ENCODE data around the gene SPRING1.

SPRING1 gene

DNA sequence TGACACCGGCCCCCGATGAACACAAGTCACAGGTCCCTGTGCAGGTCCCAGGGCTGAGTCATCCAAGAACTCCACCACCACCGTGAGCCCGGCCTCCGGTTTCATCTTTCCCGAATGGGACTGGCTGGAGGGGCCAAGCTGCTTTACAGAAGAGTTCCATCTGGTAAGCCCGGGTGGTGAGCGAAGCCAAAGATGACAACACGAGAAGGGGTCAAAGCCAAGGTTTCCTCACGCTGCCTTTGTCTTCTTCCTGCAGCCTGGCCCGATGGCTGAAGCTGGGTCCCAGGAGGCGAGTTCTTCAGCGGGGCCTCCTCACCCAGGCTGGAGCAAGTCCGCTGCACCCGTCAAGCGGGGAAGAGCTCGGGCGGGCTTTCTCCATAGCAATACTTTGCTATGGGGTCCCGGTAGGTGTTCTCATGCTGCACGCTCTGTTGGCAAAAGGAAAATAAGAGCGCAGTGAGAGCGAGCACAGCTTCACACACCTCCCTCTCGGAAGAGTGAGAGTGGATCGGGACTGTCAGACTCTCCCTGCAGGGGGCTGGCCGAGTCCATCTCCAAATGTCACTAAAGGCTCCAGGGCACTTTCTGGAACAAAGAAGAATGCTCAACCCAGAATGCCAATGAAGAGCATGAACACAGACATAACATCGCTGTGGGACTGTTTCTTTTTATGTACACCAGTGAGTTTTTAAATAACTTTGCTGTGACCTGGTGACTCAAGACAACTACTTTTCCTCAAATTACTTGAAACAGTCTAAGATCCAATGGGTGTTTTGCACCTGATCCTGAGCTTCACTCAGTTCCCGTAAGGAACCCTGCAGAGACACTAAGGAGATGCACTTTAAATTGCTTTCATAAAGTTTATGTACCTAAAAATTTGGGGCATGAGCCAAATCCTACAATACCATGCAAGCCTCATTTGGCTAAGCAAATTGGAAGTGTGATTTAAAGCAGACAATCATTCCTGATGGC lies 20.1 kb downstream of the SPRING1 start:
- TF ChIP-seq, protein P1, sequence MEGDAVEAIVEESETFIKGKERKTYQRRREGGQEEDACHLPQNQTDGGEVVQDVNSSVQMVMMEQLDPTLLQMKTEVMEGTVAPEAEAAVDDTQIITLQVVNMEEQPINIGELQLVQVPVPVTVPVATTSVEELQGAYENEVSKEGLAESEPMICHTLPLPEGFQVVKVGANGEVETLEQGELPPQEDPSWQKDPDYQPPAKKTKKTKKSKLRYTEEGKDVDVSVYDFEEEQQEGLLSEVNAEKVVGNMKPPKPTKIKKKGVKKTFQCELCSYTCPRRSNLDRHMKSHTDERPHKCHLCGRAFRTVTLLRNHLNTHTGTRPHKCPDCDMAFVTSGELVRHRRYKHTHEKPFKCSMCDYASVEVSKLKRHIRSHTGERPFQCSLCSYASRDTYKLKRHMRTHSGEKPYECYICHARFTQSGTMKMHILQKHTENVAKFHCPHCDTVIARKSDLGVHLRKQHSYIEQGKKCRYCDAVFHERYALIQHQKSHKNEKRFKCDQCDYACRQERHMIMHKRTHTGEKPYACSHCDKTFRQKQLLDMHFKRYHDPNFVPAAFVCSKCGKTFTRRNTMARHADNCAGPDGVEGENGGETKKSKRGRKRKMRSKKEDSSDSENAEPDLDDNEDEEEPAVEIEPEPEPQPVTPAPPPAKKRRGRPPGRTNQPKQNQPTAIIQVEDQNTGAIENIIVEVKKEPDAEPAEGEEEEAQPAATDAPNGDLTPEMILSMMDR (IDR thresholded peaks at IDR 0.05; ENCODE audit: control insufficient read depth, extremely low read depth, insufficient read depth): no peak
- no peak for DNase-seq (ENCODE audit: low read depth)
- no peak overlapping the region for H3K4me3 ChIP-seq (ENCODE audit: low read depth, low read length)

DNA sequence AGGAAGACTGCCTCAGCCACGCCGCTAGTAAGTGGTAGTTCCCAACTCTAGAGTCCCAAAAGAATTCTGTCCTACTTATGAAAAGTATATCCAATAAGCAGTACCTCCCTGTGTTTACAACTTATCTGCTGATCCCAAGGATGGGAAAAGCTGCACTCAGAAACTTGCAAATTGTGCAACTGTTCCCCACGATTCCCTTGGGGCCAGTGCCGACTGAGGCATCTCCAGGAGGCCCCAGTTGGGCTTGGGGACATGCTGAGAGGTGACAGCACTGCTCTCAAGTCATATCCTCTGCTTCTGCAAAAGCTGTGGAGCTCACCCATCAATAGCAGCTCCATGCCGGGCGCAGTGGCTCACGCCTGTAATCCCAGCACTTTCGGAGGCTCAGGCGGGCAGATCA lies 23.7 kb downstream of the SPRING1 start:
- no peak overlapping the region for H3K4me3 ChIP-seq (ENCODE audit: low read depth, low read length)
- no peak for DNase-seq (ENCODE audit: low read depth)
- TF ChIP-seq, protein P1 (IDR thresholded peaks at IDR 0.05; ENCODE audit: control insufficient read depth, extremely low read depth, insufficient read depth): no peak

DNA sequence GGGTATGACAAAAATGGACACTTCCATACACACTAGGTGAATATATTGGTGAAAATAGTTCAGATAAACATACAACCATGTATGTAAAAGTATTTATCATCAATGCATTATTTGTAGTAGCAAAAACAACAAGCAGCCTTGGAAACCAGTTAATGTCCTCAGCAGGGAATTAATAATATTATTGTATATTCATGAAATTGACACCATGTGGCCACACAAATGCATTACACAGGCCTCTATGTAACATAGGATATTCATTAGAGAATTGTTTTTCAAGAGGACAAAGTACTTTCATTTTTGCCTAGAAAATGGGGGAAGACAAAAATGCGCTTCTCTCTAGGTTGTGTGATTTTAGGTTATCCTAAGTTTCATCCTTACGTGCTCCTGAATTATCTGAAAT lies 24.3 kb downstream of the SPRING1 start:
- H3K4me3 ChIP-seq (ENCODE audit: low read depth, low read length): no peak overlapping the region
- TF ChIP-seq, protein P1 (IDR thresholded peaks at IDR 0.05; ENCODE audit: control insufficient read depth, extremely low read depth, insufficient read depth): no peak
- DNase-seq (ENCODE audit: low read depth): no peak

DNA sequence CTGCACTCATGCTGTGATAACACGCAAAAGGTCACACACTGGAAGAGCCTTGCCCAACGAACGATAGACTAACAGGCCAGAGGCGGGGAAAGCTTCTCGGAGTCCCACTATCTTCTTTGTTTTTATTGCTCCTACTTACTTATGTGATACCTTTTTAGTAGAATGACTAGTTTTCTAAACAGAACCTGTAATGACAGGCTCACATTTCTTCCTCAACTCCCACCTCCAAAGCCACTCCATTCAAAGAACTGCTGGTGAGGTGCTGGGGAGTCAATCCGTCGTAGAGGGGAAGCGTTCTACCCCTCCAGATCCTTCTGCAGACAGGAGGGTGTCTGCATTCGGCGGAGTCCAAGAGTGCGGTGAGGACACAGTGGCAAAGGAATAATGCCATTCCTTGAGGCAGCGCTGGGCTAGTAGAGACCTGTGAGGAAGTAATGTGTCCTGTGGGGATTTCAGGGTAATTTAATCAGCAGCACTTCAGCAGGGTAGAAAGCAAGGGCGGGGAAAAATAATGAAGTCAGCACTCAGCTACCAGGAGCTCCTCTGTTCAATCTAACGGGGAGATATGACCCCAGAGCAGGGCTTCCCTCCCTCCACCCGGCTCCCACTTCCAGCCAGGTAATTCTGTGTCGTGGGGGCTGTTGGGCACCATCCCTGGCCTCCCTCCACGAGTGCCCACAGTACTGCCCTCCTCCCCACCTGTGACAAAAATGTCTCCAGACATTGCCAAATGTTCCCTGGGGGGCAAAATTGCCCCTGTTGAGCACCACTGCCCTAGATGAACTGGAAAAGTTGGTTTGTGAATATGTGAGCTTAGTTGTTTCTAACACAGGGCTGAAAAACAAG lies 25.2 kb downstream of the SPRING1 start:
- DNase-seq (ENCODE audit: low read depth): no peak
- H3K4me3 ChIP-seq (ENCODE audit: low read depth, low read length): no peak overlapping the region
- TF ChIP-seq, protein P1 (IDR thresholded peaks at IDR 0.05; ENCODE audit: control insufficient read depth, extremely low read depth, insufficient read depth): no peak

DNA sequence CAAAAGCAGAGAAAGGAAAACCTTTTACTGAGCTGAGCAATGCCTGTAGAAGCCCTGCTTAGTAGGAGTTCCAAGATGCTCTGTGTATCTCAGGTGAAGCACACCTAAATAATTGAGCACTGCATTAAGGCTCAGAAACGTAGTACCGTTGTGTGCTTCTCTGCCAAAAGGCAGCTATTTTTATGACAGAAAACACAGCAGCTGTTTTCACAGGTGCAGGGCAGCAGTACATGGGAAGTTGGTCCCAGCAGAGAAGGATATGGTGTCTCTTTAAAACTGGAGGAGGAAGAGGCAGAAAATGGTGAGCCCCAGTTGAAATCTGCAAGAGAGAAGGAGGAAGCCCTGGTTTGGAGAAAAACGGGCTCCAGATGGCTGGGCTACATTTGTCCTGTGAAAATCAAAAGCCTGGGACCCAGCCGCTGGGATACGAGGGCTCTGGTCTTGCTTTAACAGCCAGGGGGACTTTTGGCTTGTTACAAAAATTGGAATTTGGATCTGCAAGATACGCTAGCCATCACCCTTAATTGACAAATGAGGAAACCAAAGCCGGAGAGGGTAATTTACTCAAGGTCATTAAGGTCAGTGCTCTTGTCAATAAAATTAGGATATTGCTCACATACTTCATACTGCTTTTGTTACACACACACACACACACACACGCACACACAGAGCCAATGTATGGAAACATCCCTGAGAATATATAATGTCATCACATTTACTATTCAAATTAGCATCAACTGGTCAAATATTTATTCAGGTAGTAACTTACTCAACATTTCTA lies 27.3 kb downstream of the SPRING1 start:
- H3K4me3 ChIP-seq (ENCODE audit: low read depth, low read length): no peak overlapping the region

DNA sequence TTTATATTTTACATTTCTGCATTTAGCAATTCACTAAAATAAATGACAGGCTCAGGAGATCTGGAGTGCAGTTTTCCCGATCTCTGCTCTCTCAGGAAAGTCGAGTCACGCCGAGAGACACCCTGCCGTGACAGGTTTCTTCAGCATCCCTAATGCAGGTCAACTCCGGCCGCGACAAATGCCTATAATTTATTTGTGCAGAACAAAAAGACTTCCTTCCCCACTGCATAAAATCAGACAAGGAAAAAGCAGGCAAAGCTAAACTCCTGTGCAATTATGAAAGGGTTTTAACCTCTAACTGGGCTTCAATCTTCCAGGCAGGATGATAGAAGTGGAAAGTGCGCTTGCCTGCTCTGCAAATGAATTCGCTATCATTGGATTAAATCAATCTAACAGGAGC lies 28.1 kb downstream of the SPRING1 start:
- TF ChIP-seq, protein P1 (IDR thresholded peaks at IDR 0.05; ENCODE audit: control insufficient read depth, extremely low read depth, insufficient read depth): no peak
- DNase-seq (ENCODE audit: low read depth): no peak

More for the DNA sequence above, 27.3 kb downstream of the SPRING1 start:
- TF ChIP-seq, protein P1 (IDR thresholded peaks at IDR 0.05; ENCODE audit: control insufficient read depth, extremely low read depth, insufficient read depth): no peak
- no peak for DNase-seq (ENCODE audit: low read depth)

More for the DNA sequence above, 28.1 kb downstream of the SPRING1 start:
- no peak overlapping the region for H3K4me3 ChIP-seq (ENCODE audit: low read depth, low read length)
